ACHN (cell line): ENCODE measurements around the gene STAU1.
"Not testable (repeated sequence)": the region's sequence is repeated elsewhere in the genome, so short reads cannot be mapped to it uniquely, and the experiment has no call there.

Experiments
- DNase-seq: peaks from one replicate; pipeline ENCODE4 v3.0.0-alpha.2; 2015
- in situ Hi-C: cut with HindIII; loops from 2 replicates; pipeline ENCODE4 v1.10.0; 2017; ENCODE audit warnings: low sequenced_read_pairs, low pct_ligation_motif_present, low pct_unique_long_range_greater_than_20kb

Gene STAU1

DNA sequence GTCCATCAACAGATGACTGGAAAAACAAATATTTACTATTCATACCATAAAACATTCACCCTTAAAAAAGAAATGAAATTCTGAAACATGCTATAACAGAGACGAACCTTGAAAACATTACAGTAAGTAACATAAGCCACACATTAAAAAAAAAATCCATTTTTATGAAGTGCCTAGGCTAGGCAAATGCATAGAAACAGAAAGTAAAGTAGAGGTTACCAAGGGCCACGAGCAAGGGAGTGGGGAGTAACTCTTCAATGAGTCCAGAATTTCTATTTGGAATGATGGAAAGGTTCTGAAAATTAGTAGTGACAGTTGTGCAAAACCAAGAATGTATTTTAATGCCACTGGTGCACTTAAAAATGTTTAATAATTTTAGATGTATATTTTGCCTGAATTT, 47.7 kb downstream of the STAU1 start:
- no peak for DNase-seq
- in situ Hi-C loops: no loop called here

DNA sequence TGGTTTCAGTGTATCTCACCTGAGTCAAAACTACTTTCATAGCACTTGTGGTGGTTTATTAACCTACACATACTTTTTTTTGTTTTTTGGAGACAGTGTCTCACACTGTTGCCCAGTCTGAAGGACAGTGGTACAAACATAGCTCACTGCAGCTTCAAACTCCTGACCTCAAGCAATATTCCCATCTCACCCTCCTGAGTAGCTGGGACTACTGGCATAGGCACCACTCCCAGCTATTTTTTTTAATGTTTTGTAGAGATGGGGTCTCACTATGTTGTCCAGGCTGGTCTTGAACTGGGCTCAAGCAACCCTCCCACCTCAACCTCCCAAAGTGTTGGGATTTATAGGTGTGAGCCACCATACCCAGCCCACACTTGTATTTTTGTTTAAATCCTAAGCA, 49.7 kb downstream of the STAU1 start:
- in situ Hi-C loops: no loop called here
- no peak for DNase-seq

DNA sequence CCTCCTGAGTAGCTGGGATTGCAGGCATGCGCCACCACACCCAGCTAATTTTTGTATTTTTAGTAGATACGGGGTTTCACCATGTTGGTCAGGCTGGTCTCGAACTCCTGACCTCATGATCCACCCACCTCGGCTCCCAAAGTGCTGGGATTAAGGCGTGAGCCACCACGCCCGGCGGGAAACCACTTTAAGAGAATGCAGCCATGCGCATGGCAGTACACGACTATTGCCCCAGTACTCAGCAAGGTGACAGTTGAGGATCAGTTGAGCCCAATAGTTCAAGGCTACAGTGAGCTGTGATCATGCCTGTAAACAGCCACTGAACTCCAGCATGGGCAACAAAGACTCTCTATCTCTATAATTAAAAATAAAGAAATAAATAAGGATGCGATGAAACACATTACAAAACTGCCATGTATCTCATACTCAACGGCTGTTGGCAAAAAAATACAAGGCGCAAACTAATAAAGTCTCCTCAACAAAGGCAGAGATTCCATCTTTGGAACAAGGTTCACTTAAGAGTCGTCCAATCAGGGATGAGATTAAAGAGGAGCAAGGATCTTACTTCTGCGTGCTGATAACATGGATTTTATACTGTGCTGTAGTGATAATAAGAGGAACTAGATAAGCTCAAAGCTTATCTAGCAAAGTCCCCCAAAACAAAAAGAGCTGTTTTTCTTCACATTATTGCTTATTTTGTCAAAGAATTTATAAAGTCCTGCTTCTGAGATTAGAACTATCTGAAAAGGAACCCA, 51.1 kb downstream of the STAU1 start:
- no peak for DNase-seq
- in situ Hi-C loops: no loop called here

DNA sequence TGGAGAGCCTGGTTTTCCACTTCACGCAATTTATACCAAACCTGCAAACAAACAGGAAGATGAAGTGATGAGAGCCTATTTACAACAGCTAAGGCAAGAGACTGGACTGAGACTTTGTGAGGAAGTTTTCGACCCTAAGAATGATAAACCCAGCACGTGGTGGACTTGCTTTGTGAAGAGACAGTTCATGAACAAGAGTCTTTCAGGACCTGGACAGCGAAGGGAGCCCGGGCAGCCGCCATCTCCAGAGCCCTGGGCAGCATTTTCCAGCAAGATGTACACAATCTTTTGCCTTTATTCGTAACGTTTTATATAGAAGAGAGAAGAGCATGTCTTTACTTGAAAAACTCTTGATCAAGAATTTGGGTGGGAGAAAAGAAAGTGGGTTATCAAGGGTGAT, 53.3 kb downstream of the STAU1 start:
- in situ Hi-C loops, DNase-seq: not testable (repeated sequence)

DNA sequence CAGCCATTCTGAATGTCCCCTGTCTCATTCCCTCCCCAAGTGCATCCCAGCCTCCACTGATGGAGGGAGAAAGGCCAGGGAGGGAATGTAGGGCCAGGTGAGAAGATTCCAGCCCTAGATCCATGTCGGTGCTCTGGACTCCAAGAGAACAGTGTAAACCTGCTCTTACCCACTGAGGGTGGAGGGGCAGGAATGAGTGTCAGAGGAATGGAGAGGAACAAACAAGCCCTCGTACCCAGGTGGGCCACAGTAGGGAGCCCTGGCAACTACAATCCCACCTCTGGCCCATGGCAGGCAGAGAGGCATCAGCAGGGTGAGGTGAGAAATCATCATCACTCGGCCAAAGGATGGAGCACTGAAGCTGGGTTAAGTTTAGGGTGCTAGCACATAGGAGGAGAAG, 54.6 kb downstream of the STAU1 start:
- no peak for DNase-seq
- in situ Hi-C loops: no loop called here

DNA sequence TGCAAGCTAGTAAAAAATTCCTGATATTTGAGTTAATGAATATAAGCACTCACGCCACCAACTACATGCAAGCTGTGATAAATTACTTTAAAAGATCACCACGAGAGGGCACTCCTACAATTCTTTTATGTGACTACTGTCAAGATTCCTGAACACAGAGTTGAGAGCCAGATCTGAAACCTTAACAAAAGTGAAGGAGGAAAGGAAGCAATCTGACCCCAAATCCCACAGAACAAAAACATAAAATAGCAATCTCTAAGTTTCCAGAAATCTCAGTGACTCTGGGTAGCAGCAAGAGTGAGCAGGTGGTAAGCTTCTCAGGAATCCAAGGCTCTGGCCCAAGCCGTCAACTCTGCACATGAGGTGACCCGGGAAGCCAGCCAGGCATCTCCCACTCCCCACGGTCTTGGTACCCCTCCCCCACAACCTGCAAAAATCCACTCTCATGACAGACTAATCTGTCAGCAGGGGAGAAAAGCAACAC, 55.1 kb downstream of the STAU1 start:
- in situ Hi-C loops: no loop called here
- peak; percentile 72 for DNase-seq

DNA sequence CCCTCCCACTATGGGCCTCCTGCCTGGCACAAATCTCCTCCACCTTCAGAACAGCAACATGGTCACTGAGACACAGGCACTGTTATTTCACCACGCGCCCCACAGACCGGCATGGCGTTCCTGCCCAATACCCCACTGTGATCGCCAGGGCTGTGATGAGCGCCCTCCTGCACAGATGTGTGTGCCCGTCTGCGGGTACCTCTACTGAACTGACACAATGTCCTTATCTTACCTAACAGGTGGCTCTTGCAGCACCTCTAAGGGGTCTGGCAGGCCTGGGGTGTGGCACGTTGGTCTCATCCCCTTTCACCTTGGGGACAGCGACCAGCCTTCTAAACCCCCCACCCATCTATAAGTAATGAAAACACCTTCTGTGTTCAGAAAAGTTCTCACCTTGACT, 64.2 kb downstream of the STAU1 start:
- in situ Hi-C loops: no loop called here
- no peak for DNase-seq

DNA sequence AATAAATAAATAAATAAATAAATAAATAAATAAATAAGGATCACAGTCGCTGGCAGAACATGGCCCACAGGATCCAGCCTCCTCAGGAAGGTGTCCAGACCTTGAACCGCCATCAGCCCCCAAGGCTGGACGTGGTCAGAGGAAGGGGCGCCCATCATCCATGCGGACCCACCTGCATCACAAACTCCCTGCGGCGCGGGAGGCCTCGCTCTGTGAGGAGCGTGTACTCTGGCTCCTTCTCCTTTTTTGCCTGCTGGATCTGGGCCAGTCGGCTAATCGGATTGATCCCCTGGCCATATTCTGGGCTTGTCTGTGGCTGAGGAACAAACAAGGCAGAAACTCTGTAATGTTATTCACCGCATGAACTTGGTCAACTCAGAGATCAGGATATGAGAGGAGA, 65.2 kb downstream of the STAU1 start:
- in situ Hi-C loops: no loop called here

DNA sequence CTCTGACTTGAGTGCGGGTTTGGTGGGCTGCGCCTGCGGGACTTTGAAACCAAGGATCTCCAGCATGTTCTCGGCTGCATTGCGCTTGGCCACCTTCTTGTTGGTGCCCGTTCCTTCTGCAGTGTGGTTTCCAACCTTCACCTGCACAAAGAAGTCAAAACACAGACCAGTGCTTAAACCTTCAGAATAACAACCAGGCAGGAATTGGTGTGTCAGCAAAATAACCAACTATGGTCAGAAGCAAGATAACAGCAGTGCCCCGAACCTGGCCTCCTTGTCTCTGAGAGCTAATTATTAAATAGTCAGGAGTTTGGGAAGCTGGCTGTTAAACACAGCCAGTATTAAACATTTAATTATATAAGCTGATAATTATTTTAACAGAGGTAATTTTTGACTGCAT, 68.1 kb downstream of the STAU1 start:
- in situ Hi-C loops: no loop called here

More for the DNA sequence above, 65.2 kb downstream of the STAU1 start:
- DNase-seq: no peak

DNA sequence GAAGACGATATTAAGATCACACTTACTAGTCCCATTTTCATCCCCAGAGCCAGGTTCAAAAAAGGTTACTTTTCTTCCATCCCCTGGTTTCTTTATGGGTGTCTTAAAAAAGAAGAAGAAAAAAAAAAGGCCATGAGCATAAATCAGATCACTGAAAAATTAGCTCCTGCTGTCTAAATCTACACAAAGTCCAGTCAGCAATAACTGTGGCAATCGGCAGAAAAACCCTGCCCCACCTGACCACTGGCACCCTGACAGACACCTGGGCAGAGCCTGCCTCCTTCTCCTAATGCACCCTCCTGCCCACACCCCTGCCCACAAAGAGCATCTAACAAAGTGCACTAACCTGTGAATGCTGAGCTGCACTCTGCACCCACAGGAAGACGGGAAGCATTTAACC, 69.8 kb downstream of the STAU1 start:
- no peak for DNase-seq
- in situ Hi-C loops: no loop called here

More for the DNA sequence above, 68.1 kb downstream of the STAU1 start:
- no peak for DNase-seq

DNA sequence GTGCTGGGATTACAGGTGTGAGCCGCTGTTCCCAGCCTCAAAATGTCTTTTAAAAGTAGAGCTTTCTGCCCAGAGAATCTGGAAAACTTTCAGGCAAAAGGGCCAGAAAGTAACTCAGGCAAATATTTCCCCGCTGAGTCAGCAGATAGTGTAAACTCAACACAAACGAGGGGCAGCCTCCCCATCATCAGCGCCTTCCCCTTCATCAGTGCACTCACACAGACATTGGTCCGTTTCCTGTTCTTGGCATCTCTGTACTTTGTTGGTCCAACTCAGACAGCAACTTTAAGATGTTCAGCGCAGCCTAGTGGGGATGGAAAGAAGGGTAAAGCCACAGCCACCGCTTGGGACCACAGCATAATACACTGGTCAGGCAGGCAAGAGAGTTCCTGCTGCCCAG, 72.6 kb downstream of the STAU1 start:
- peak; percentile 8 for DNase-seq
- in situ Hi-C loops: no loop called here

DNA sequence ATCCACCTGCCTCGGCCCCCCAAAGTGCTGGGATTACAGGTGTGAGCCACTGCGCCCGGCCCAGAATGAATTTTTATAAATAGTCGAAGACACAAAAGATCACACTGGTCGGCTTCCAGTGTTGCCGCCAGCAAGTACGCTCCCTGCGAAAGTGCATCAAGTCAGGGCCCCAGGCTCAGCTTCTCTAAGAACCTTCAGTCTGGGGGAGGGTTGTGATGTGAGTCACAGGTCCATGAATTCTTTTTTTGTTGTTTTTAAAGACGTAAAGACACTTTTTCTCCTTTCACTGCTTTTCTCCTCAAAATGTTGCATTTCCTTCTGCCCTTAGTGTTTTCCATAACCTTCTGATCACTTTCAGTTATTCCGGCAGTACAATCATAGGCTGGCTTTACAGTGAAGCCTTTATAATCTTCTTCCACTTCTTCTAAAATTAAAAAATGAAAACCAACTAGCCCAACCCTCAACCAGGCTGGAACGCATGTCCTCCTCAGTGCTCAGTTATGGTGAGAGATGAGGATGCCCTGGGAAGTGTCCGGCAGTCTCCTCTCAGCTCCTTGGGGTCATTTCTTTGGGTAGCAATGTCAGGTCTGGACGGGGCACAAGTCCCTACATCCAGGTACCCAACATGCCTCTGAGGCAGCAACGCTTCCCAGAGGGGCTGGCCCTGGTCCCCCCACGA, 75.4 kb downstream of the STAU1 start:
- no peak for DNase-seq
- in situ Hi-C loops: no loop called here

DNA sequence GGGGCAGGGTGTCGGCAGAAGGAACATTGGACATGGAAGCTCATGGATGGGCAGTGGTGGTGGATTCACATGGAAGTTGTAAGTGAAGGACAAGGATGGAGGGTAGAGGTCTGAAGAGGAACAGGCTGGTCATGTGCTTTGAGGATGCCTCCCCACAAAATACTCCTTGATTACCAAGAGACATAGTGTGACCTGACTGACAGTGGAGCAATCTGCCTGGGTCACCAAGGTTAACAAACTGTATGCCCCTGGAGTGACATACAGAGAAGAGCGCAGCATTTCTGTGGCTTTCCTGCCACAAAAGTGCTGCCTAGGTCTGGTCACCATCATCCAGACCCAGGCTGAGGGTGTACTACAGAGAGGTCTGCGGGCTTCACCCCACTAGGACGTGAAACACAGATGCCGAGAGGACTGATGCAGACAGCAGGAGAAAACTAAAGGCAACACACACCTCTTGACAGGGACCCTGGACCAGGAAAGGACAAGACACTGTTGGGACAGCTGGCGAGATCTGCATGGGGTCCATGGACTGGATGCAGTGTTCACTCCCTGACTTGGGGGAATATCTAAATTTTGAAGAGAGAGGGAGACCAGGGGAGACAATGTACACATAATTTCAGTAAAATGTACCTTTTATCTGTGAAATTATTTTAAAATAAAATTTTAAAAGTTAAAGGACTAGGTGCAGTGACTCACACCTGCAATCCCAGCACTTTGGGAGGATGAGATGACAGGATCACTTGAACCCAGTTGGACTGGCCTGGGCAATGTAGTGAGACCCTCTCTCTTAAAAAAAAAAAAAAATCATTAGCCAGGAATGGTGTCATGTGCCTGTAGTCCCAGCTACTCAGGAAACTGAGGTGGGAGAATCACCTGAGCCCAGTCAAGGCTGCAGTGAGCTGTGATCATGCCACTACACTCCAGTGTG, 77.1 kb downstream of the STAU1 start:
- in situ Hi-C loops: no loop called here

DNA sequence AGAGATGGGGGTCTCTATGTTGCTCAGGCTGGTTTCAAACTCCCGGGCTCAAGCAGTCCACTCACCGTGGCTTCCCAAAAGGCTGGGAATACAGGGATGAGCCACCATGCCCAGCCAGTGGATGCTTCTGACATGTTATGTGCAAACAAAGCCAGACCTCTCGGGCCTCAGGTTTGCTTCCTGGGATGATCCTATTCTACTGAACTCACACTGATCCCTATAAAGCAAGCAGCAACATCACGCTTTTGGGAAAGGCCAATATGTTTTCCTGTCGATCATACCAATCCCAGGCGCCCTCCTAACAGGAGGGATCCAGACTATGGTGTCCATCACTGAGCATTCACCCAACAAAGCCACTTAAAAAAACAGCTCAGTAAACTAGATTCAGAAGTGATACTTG, 81.8 kb downstream of the STAU1 start:
- DNase-seq: no peak
- in situ Hi-C loops: no loop called here

More for the DNA sequence above, 77.1 kb downstream of the STAU1 start:
- DNase-seq: no peak

DNA sequence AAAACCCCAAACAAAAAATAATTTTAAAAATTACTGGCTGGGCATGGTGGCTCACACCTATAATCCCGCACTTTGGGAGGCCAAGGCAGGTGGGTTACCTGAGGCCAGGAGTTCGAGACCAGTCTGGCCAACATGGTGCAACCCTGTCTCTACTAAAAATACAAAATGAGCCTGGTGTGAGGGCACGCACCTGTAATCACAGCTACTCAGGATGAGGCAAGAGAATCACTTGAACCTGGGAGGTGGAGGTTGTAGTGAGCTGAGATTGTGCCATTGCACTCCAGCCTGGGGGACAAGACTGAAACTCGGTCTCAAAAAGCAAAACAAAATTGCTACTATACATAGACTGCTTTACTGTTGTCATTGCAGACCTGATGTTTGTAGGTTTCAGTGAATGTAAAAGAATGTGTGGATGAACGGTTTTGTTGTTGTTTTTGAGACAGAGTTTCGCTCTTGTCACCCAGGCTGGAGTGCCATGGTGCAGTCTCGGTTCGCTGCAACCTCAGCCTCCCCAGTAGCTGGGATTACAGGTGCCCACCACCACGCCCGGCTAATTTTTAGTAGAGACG, 83.1 kb downstream of the STAU1 start:
- in situ Hi-C loops, DNase-seq: not testable (repeated sequence)

DNA sequence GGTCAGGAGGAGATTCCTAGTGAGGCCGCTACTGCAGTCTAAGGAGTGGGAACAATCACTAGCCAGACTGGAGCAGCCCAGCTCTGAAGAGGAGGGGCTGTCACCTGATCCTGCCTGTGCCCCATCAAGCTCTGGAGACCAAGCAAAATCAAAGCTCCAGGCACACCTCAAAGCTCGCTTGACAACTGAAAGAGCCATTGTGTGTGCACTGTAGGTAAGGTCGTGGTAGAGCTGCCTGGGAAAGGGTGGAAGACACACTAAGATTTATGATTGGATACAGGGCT, 83.8 kb downstream of the STAU1 start:
- DNase-seq: no peak
- in situ Hi-C loops: no loop called here

DNA sequence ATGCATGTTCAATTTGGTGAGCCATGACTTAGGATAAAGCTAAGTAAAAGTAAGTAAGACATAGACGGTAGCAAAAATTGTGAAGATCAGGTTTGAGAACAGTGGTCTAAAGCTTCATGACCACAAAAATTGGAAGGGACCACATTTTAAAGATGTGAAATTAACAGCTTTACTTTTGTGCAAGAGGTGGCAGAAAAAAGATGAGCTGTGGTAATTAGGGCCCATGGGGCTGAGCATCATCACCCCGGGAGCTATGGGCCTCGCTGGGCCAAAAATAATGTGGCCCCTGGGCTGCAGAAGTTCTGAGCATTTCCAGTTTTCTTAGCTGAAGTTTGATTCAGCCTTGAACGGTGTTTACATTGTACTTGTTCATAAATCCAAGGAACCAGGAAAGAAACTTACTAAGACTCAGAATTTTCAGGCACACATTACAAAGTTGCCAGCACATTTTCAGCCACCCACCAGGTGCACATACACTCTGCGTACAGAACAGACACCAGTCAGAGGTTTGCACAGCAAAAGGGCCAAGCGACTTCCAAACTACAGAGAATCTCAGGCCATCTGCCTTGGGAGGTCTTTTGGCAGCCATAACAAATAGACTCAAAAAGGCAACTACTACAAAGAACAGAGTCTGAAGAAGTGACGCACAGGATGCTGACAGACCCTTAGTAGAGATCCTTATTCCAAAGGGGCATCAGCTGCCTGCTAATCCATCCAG, 84.3 kb downstream of the STAU1 start:
- in situ Hi-C loops: no loop called here
- DNase-seq: no peak

DNA sequence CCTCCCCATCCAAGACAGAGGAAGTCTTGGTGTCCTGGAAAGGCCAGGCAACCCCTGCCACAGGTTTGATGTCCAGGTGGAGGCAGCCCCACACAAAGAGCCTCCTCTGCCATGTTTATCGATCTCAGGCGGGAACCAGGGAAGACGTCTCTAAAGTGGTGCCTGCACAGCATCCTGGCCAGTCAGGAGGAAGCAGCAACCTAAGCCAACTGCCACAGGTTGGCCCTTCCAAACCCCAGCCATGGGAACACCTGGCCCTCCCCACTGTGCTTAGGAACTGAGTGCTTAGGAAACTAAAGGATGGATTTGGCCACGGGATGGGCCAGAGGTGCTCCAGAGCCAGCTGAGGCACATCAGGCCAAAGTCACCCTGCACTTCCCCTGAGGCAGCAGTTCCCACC, 85.1 kb downstream of the STAU1 start:
- in situ Hi-C loops: no loop called here
- no peak for DNase-seq
